GM12878 (cell line): ENCODE measurements around the gene ARMC6. TPM values are rescaled to one million over a fixed set of nuclear protein-coding genes. Genes with fewer than 3 reads are reported as not detected.

Experiments
- ATAC-seq: fragments of 200-7000 bp; cut with Tn5 transposase; 3 replicates; pipeline ENCODE4 v1.9.1; 2020; ENCODE audit warnings: mild to moderate bottlenecking, moderate library complexity
- BruUV-seq: library from RNA; stranded (reverse); fragments of 400-500 nt; replicated peaks from 2 replicates; lab custom pipeline; 2021; lab: Mats Ljungman, UMichigan
- CTCF ChIA-PET: fragments of 300-600 bp; sonication (Branson Sonifier 250); formaldehyde crosslinking; extraction: SDS; loops from one replicate; lab custom pipeline; 2021; ENCODE audit warnings: inconsistent platforms; lab: Yijun Ruan, JAX
- POLR2A ChIA-PET: fragments of 350-600 bp; formaldehyde crosslinking; extraction: SDS; loops from one replicate; lab custom pipeline; 2021; ENCODE audit warnings: inconsistent platforms; lab: Charles Lee
- RAD21 ChIA-PET: fragments of 300-600 bp; sonication (Branson Sonifier 250); formaldehyde crosslinking; loops from one replicate; lab custom pipeline; 2023; ENCODE audit warnings: antibody characterized with exemption; ENCODE audit not compliant: unreplicated experiment; lab: Charles Lee
- SMC1A ChIA-PET: fragments of 300-600 bp; sonication (Branson Sonifier 250); formaldehyde crosslinking; loops from one replicate; lab custom pipeline; 2023; ENCODE audit not compliant: unreplicated experiment, uncharacterized antibody; lab: Charles Lee
- DNase-seq: peaks from one replicate; pipeline ENCODE4 v3.0.0-alpha.2; 2011; ENCODE audit warnings: low read depth, low spot score
- FAIRE-seq: peaks from 3 replicates; lab custom pipeline; 2011; peaks lifted over from hg19 to GRCh38; lab: Jason Lieb, UNC
- H2AFZ ChIP-seq: 2 replicates; pipeline ENCODE4 v1.6.0; 2011; ENCODE audit warnings: low read depth, low read length, control low read depth; ENCODE audit not compliant: control insufficient read depth
- H3K27ac ChIP-seq: 2 replicates; pipeline ENCODE4 v1.5.1; 2011; ENCODE audit warnings: control low read depth; ENCODE audit not compliant: control insufficient read depth, insufficient read depth
- H3K27me3 ChIP-seq, 2 experiments: replicated peaks in 1 of 2; 2 replicates each; pipeline versions ENCODE4 v1.6.0 to v1.6.1; 2011; ENCODE audit warnings: low read length in 1 of 2; ENCODE audit not compliant: control insufficient read depth in 2 of 2, insufficient read depth in 2 of 2
- H3K36me3 ChIP-seq, 2 experiments: 2 replicates each; pipeline ENCODE4 v1.5.1; 2011; ENCODE audit warnings: low read length in 1 of 2; ENCODE audit not compliant: control insufficient read depth in 2 of 2, insufficient read depth in 2 of 2
- H3K4me1 ChIP-seq: 2 replicates; pipeline ENCODE4 v1.6.1; 2011; ENCODE audit warnings: mild to moderate bottlenecking, low read length, moderate library complexity, mixed read lengths; ENCODE audit not compliant: control insufficient read depth, insufficient read depth
- H3K4me2 ChIP-seq: 2 replicates; pipeline ENCODE4 v1.6.0; 2011; ENCODE audit warnings: control low read depth; ENCODE audit not compliant: control insufficient read depth, insufficient read depth
- H3K4me3 ChIP-seq: fragments of 200-600 bp; sonication (generic); 2 replicates; pipeline ENCODE4 v1.5.1; 2016
- H3K79me2 ChIP-seq: 2 replicates; pipeline ENCODE4 v1.6.0; 2011; ENCODE audit warnings: low read length; ENCODE audit not compliant: control insufficient read depth, insufficient read depth
- H3K9ac ChIP-seq: 2 replicates; pipeline ENCODE4 v1.8.0; 2011; ENCODE audit warnings: low read length, control low read depth, mixed read lengths; ENCODE audit not compliant: control insufficient read depth, insufficient read depth
- H3K9me3 ChIP-seq: replicated peaks from 3 replicates; pipeline ENCODE4 v1.5.1; 2011; ENCODE audit warnings: mild to moderate bottlenecking, low read length; ENCODE audit not compliant: control insufficient read depth, insufficient read depth
- H4K20me1 ChIP-seq: 2 replicates; pipeline ENCODE4 v1.6.0; 2011; ENCODE audit not compliant: control insufficient read depth, insufficient read depth
- HSF1 ChIP-seq: fragments of 150-350 bp; IDR thresholded peaks from 2 replicates; pipeline ENCODE4 v1.6.1; 2014; ENCODE audit warnings: mild to moderate bottlenecking, low read depth, low read length
- STAT3 ChIP-seq: IDR thresholded peaks from 2 replicates; pipeline ENCODE4 v1.6.1; 2011; ENCODE audit warnings: low read depth, low read length, improper control_type of control experiment
- ZNF217 ChIP-seq: fragments of 450-650 bp; IDR thresholded peaks from 2 replicates; pipeline ENCODE4 v1.6.1; 2017; ENCODE audit warnings: antibody characterized with exemption, mild to moderate bottlenecking
- WGBS: methylation state at CpG from one replicate; pipeline ENCODE4 v1.1.6; 2016; ENCODE audit warnings: low lambda C conversion rate; ENCODE audit not compliant: insufficient replicate concordance, insufficient coverage; ENCODE audit errors: missing lambda C conversion rate; 5-methylcytosine and 5-hydroxymethylcytosine counted together
- in situ Hi-C: fragments of 300-500 bp; cut with MboI; formaldehyde crosslinking; loops from 9 replicates; pipeline ENCODE4 v1.14.3; 2018; ENCODE audit warnings: mixed read lengths
- intact Hi-C: fragments of 100-400 bp; cut with micrococcal nuclease; formaldehyde crosslinking; loops from one replicate; pipeline ENCODE4 v1.14.2; 2022; ENCODE audit not compliant: unreplicated experiment
- polyA plus RNA-seq, 11 experiments: library from polyadenylated mRNA; depleted of rRNA in 4 of 11; unstranded in 6 of 11; stranded (reverse) in 5 of 11; fragments of >200 nt; fragmentation: Nextera tagmentation in 4 of 11; fragmentation: Illumina TruSeq in 1 of 11; extraction: Ambion mirVana in 4 of 11; extraction: Trizol in 1 of 11; gene quantifications; 1 replicate in 1 of 11; 2 replicates in 10 of 11; pipeline versions ENCODE4 v1.2.1 to v1.2.3, GENCODE V29; 2011 to 2016; ENCODE audit warnings: inconsistent platforms in 2 of 11, missing spikeins in 2 of 11, low read depth in 1 of 11
- total RNA-seq, 4 experiments: library from RNA; depleted of rRNA in 3 of 4; stranded (reverse); fragments of >200 nt in 3 of 4; fragmentation: Illumina TruSeq in 1 of 4; extraction: Trizol in 1 of 4; gene quantifications; 2 replicates each; pipeline versions ENCODE4 v1.2.1 to v1.2.3, GENCODE V29; 2013 to 2021

ARMC6 gene
- total and polyA plus RNA-seq, 10 of the 15 experiments (the other 5 are each of a cell fraction or from before 2014, with no cell fraction given): 1.1 to 64.4 (median 41.6) TPM

GRCh38 chr19:19057720-19058119 is 24.3 kb downstream of the ARMC6 start (continued):
- no peak for TF ChIP-seq HSF1

- TF ChIP-seq ZNF217 (no peak), STAT3 (no peak)
- TF ChIP-seq, all 136 proteins: peak for 0
- Histone ChIP-seq H3K79me2 (peaks cover 2% of the 10 kb centered on the region), H3K27ac (no peak overlapping the region), H3K27me3 (no peaks in the 10 kb centered on the region), H3K9me3 (no peaks in the 10 kb centered on the region), H3K4me2 (no peak overlapping the region), H3K4me1 (peaks cover 5% of the 10 kb centered on the region), H3K9ac (no peak overlapping the region), H4K20me1 (no peaks in the 10 kb centered on the region; the same call in 1 of the 2 replicates), H3K4me3 (no peak overlapping the region), H3K36me3 (peaks cover 16 to 28% of the 10 kb centered on the region in 2 experiments), H2AFZ (no peak overlapping the region)
- CTCF ChIA-PET: interaction anchor here (2.0 kb wide), 1 partner anchor 9 kb away, joined by 5 read pairs; no protein-coding TSS in a partner anchor
- SMC1A ChIA-PET: no interaction called here
- BruUV-seq: no TSS peak
- POLR2A ChIA-PET: no interaction called here
- FAIRE-seq (no peak), DNase-seq (no peak), ATAC-seq (no peak)
- intact Hi-C loops (no loop called here), in situ Hi-C loops (loop anchor here (5.0 kb wide), 1 partner anchor 83 kb away; no protein-coding TSS in a partner anchor)
- RAD21 ChIA-PET: no interaction called here
- WGBS: 89% methylated on average over 17 of the region's 17 CpGs
These were observed 25.8 kb downstream of the ARMC6 start for GRCh38 chr19:19059018-19059836.
